SK-N-MC (cell line): Measurements from ENCODE around the gene MRPS7.

Experiments
- EZH2 ChIP-seq: fragments of 200-600 bp; sonication (generic); IDR thresholded peaks from one replicate; pipeline ENCODE4 v1.6.1; 2017; ENCODE audit warnings: antibody characterized with exemption
- FOXP2 ChIP-seq: optimal IDR thresholded peaks from 2 replicates; pipeline ENCODE3; 2011; ENCODE audit warnings: mild to moderate bottlenecking, moderate library complexity; ENCODE audit not compliant: insufficient read depth; ENCODE audit errors: extremely low read length, control extremely low read depth
- POLR2AphosphoS5 ChIP-seq: IDR thresholded peaks from 2 replicates; pipeline ENCODE4 v1.6.1; 2012; ENCODE audit warnings: mild to moderate bottlenecking, low read depth, low read length, borderline replicate concordance

DNA sequence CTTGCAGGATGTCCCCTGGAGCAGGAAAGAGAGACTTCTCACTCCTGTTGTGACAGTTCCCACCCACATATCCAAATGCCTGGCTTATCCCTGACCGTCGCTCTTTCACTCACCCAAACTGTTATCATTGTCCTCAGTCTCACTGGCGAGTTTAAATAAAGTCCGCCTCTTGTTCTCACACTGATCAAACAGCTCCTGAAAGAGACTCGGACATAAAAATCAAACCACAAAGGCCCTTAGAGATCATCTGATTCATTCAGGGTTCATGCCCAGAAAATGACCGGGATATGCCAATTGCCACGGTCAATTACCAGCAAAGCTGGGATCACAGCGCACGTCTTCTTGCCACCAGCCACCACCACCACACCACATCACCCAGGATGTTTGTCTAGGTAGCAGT, 20.2 kb upstream of the MRPS7 start:
- TF ChIP-seq POLR2AphosphoS5 (no peak), EZH2 (no peak), FOXP2 (no peak)
